OCI-LY1 (cell line): ENCODE measurements around the gene MYBL2.

ENCODE experiments used
- H2AFZ ChIP-seq: fragments of 200-600 bp; sonication (generic), shearing (Covaris generic); 2 replicates; pipeline ENCODE4 v1.6.0; 2014; ENCODE audit warnings: antibody characterized with exemption, mild to moderate bottlenecking, low read length
- H3F3A ChIP-seq: fragments of 200-600 bp; sonication (generic), shearing (Covaris generic); 2 replicates; pipeline ENCODE4 v1.6.0; 2014; ENCODE audit warnings: mild to moderate bottlenecking, antibody characterized with exemption, low read length, moderate library complexity; ENCODE audit not compliant: insufficient read depth
- H3K27ac ChIP-seq: fragments of 200-600 bp; sonication (generic); 2 replicates; pipeline ENCODE4 v1.5.1; 2014; ENCODE audit warnings: low read length, mixed run types, mild to moderate bottlenecking, low read depth; ENCODE audit not compliant: poor library complexity, severe bottlenecking
- H3K27me3 ChIP-seq: fragments of 200-600 bp; sonication (generic); 2 replicates; pipeline ENCODE4 v1.6.0; 2014; ENCODE audit warnings: antibody characterized with exemption, mild to moderate bottlenecking, low read length, moderate library complexity; ENCODE audit not compliant: insufficient read depth
- H3K36me3 ChIP-seq: fragments of 200-600 bp; sonication (generic); 2 replicates; pipeline ENCODE4 v1.6.1; 2014; ENCODE audit warnings: mild to moderate bottlenecking, antibody characterized with exemption, low read length, moderate library complexity, mixed read lengths; ENCODE audit not compliant: insufficient read depth
- H3K4me1 ChIP-seq: fragments of 200-600 bp; sonication (generic); 2 replicates; pipeline ENCODE4 v1.5.1; 2014; ENCODE audit warnings: mild to moderate bottlenecking, low read length, moderate library complexity; ENCODE audit not compliant: insufficient read depth, severe bottlenecking
- H3K4me2 ChIP-seq: fragments of 200-600 bp; sonication (generic), shearing (Covaris generic); 2 replicates; pipeline ENCODE4 v1.6.1; 2014; ENCODE audit warnings: low read length
- H3K4me3 ChIP-seq: fragments of 200-600 bp; sonication (generic); 2 replicates; pipeline ENCODE4 v1.5.1; 2014; ENCODE audit warnings: low read length, low read depth, mild to moderate bottlenecking, mixed read lengths; ENCODE audit not compliant: poor library complexity, severe bottlenecking
- H3K79me2 ChIP-seq: fragments of 200-600 bp; shearing (Covaris generic); 2 replicates; pipeline ENCODE4 v1.6.1; 2016; ENCODE audit warnings: mixed run types, low read length, mixed read lengths; ENCODE audit not compliant: insufficient read depth
- H3K9ac ChIP-seq: fragments of 200-600 bp; sonication (generic), shearing (Covaris generic); 2 replicates; pipeline ENCODE4 v1.6.1; 2014; ENCODE audit warnings: mild to moderate bottlenecking, low read length, mixed read lengths
- H3K9me2 ChIP-seq: fragments of 200-600 bp; sonication (generic), shearing (Covaris generic); 2 replicates; pipeline ENCODE4 v1.6.1; 2014; ENCODE audit warnings: low read depth, mild to moderate bottlenecking, low read length, mixed read lengths
- H3K9me3 ChIP-seq: fragments of 200-600 bp; shearing (Covaris generic); 2 replicates; pipeline ENCODE4 v1.6.1; 2014; ENCODE audit warnings: low read length, mixed read lengths
- H4K20me1 ChIP-seq: fragments of 200-600 bp; sonication (generic), shearing (Covaris generic); 2 replicates; pipeline ENCODE4 v1.6.0; 2016; ENCODE audit warnings: mild to moderate bottlenecking, low read length; ENCODE audit not compliant: insufficient read depth
- EZH2 ChIP-seq: fragments of 200-600 bp; sonication (generic), shearing (Covaris generic); IDR thresholded peaks from 2 replicates; pipeline ENCODE4 v1.8.0; 2017; ENCODE audit warnings: borderline replicate concordance, mixed run types, mild to moderate bottlenecking, antibody characterized with exemption, low read length, moderate library complexity, mixed read lengths
- TF ChIP-seq, protein P1 (sequence below): fragments of 200-600 bp; sonication (generic), shearing (Covaris generic); IDR thresholded peaks from 2 replicates; pipeline ENCODE4 v1.5.1; 2017; ENCODE audit warnings: mild to moderate bottlenecking, antibody characterized with exemption, low read length, moderate library complexity, mixed read lengths

The MYBL2 gene

DNA sequence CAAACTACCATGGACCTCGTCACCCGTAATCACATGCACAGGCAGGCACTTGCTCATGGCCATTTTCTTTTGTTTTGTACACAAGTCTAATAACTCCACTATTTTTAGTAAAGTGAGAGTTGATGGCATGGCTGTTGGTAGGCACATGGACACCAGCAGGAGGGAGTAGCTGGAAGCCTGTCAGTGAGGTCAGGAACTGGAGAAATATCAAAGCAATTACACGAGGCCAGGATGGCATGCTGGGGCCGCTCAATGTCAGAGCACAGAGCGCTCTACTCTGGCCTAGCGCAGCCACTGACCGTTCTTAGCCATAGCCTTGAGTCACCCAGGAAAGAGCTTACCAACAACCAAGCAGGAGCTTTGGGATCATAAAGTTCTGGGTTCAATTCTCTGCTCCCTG, 96.0 kb downstream of the MYBL2 start:
- no peaks in the 10 kb centered on the region for H3K27me3 ChIP-seq

DNA sequence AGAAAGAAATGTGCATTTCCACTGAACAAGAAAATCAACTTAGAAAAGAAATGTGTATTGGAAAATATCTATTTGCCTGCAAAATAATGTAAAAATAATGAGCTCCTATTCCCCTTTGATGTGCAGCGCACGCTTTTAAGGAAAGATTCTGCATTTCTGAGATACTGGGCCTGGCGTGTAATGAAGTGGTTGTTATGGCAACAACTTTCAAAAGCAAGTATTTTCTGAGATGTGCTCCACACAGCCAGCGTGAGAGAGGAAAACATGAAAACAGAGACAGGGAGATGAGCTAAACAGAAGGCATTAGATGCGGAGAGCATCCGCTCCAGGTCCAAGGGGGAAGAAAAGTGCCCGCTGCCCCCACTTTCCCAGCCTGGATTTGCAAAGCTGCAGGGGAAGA, 99.0 kb downstream of the MYBL2 start:
- Histone ChIP-seq H4K20me1 (no peaks in the 10 kb centered on the region), H3F3A (no peaks in the 10 kb centered on the region), H3K79me2 (no peaks in the 10 kb centered on the region), H3K4me2 (no peak overlapping the region), H3K27ac (no peak overlapping the region), H3K9ac (no peak overlapping the region), H3K9me2 (no peaks in the 10 kb centered on the region), H3K27me3 (no peaks in the 10 kb centered on the region), H3K4me3 (no peak overlapping the region), H3K36me3 (no peaks in the 10 kb centered on the region), H3K4me1 (no peaks in the 10 kb centered on the region), H2AFZ (no peak overlapping the region), H3K9me3 (no peaks in the 10 kb centered on the region)
- TF ChIP-seq, protein P1, sequence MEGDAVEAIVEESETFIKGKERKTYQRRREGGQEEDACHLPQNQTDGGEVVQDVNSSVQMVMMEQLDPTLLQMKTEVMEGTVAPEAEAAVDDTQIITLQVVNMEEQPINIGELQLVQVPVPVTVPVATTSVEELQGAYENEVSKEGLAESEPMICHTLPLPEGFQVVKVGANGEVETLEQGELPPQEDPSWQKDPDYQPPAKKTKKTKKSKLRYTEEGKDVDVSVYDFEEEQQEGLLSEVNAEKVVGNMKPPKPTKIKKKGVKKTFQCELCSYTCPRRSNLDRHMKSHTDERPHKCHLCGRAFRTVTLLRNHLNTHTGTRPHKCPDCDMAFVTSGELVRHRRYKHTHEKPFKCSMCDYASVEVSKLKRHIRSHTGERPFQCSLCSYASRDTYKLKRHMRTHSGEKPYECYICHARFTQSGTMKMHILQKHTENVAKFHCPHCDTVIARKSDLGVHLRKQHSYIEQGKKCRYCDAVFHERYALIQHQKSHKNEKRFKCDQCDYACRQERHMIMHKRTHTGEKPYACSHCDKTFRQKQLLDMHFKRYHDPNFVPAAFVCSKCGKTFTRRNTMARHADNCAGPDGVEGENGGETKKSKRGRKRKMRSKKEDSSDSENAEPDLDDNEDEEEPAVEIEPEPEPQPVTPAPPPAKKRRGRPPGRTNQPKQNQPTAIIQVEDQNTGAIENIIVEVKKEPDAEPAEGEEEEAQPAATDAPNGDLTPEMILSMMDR = no peak
- no peak for TF ChIP-seq EZH2

More for the DNA sequence above, 96.0 kb downstream of the MYBL2 start:
- no peak overlapping the region for H3K27ac ChIP-seq
- no peaks in the 10 kb centered on the region for H3F3A ChIP-seq
- no peaks in the 10 kb centered on the region for H4K20me1 ChIP-seq
- TF ChIP-seq EZH2 = no peak
- TF ChIP-seq, protein P1 = no peak
- no peak overlapping the region for H3K4me3 ChIP-seq
- no peaks in the 10 kb centered on the region; the same call in 1 of the 2 replicates for H3K36me3 ChIP-seq
- H3K9me3 ChIP-seq = no peaks in the 10 kb centered on the region
- H2AFZ ChIP-seq = no peak overlapping the region
- no peaks in the 10 kb centered on the region for H3K9me2 ChIP-seq
- H3K9ac ChIP-seq = no peak overlapping the region
- no peak overlapping the region for H3K4me2 ChIP-seq
- H3K4me1 ChIP-seq = no peaks in the 10 kb centered on the region
- no peaks in the 10 kb centered on the region for H3K79me2 ChIP-seq
